ENCODE data around the gene GIGYF2. TPM values are rescaled to one million over a fixed set of nuclear protein-coding genes. Genes with fewer than 3 reads are reported as not detected.

GIGYF2 gene
- polyA plus RNA-seq, 2 donors = 10.9 to 11.0 TPM

DNA sequence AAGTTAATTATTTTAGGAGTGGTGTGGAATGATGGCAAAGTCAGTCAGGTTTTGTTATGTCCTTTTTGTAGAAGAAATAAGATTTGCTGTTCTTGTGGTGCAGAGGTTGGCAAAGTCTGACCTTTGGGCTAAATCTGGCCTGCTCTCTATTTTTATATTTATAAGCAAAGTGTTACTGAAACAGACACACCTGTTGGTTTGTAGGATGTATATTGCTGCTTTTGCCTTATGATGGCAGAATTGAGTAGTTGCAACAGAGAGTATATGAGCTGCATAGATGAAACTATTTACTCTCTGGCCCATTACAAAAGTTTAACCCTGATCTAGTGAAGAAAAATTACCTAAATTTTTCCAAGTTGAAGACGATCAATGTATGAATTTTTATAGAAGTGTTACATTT, 113.3 kb downstream of the GIGYF2 start:
- no peak overlapping the region for H3K27ac ChIP-seq (ENCODE audit: low read depth in 2 of 2, low read length in 1 of 2)
- H3K27me3 ChIP-seq (ENCODE audit: control insufficient read depth in 1 of 2, insufficient read depth in 2 of 2, low read length in 2 of 2) = no peaks in the 10 kb centered on the region
- H3K4me1 ChIP-seq (ENCODE audit: control insufficient read depth in 2 of 2, insufficient read depth in 2 of 2, low read length in 1 of 2) = no peaks in the 10 kb centered on the region
- H3K4me3 ChIP-seq (ENCODE audit: low read depth in 1 of 2, low read length in 2 of 2) = no peak overlapping the region
- H3K9me3 ChIP-seq (ENCODE audit: control insufficient read depth in 2 of 2, insufficient read depth in 1 of 2, low read depth in 1 of 2, low read length in 1 of 2) = no peaks in the 10 kb centered on the region
- 91 to 92% methylated on average over 1 of the region's 1 CpG for WGBS, 2 donors
- H3K36me3 ChIP-seq (ENCODE audit: control insufficient read depth in 2 of 2, insufficient read depth in 2 of 2, low read length in 1 of 2) = peaks cover 8 to 11% of the 10 kb centered on the region in 2 donors

DNA sequence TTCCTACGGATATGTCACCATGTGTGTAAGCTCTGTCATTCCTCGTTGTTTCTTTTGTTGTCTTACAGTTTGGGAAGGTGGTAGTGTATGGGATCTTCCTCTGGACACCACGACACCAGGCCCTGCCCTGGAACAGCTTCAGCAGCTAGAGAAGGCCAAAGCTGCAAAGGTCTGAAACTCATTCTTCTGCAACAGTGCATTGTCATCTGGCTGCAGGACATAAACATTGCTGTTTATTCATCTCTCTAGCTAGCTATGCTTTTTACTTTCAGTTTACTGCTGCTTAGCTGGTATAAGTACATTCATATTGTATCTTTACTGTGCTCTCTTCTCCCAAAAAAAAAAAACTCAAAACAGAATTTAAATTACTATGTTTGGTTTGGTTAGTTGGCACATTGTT, 118.4 kb downstream of the GIGYF2 start:
- peaks cover 0 to 8% of the 10 kb centered on the region in 2 donors for H3K36me3 ChIP-seq (ENCODE audit: control insufficient read depth in 2 of 2, insufficient read depth in 2 of 2, low read length in 1 of 2)
- no peaks in the 10 kb centered on the region for H3K4me1 ChIP-seq (ENCODE audit: control insufficient read depth in 2 of 2, insufficient read depth in 2 of 2, low read length in 1 of 2)
- 82 to 86% methylated on average over 3 of the region's 3 CpGs for WGBS, 2 donors
- H3K4me3 ChIP-seq (ENCODE audit: low read depth in 1 of 2, low read length in 2 of 2) = no peak overlapping the region
- H3K27me3 ChIP-seq (ENCODE audit: control insufficient read depth in 1 of 2, insufficient read depth in 2 of 2, low read length in 2 of 2) = no peaks in the 10 kb centered on the region
- H3K27ac ChIP-seq (ENCODE audit: low read depth in 2 of 2, low read length in 1 of 2) = no peak overlapping the region
- H3K9me3 ChIP-seq (ENCODE audit: control insufficient read depth in 2 of 2, insufficient read depth in 1 of 2, low read depth in 1 of 2, low read length in 1 of 2) = no peaks in the 10 kb centered on the region

DNA sequence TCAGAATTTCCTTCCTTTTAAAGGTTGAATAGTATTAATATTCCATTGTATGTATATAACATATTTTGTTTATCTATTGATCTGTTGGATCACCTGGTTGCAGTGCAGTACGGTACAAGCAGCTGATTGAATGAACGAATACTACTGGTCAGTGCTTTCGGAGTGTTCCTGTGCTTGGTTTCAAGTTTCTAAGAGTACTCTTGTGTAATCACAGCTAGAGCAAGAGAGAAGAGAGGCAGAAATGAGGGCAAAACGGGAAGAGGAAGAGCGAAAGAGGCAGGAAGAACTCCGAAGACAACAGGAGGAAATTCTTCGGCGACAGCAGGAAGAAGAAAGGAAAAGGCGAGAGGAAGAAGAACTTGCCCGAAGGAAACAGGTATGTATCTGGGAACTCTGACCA, 119.5 kb downstream of the GIGYF2 start:
- H3K27me3 ChIP-seq (ENCODE audit: control insufficient read depth in 1 of 2, insufficient read depth in 2 of 2, low read length in 2 of 2) = no peaks in the 10 kb centered on the region
- 82 to 88% methylated on average over 10 of the region's 10 CpGs for WGBS, 2 donors
- H3K4me3 ChIP-seq (ENCODE audit: low read depth in 1 of 2, low read length in 2 of 2) = no peak overlapping the region
- H3K4me1 ChIP-seq (ENCODE audit: control insufficient read depth in 2 of 2, insufficient read depth in 2 of 2, low read length in 1 of 2) = no peaks in the 10 kb centered on the region
- no peak overlapping the region for H3K27ac ChIP-seq (ENCODE audit: low read depth in 2 of 2, low read length in 1 of 2)
- H3K36me3 ChIP-seq (ENCODE audit: control insufficient read depth in 2 of 2, insufficient read depth in 2 of 2, low read length in 1 of 2) = peaks cover 0 to 8% of the 10 kb centered on the region in 2 donors
- H3K9me3 ChIP-seq (ENCODE audit: control insufficient read depth in 2 of 2, insufficient read depth in 1 of 2, low read depth in 1 of 2, low read length in 1 of 2) = no peaks in the 10 kb centered on the region

DNA sequence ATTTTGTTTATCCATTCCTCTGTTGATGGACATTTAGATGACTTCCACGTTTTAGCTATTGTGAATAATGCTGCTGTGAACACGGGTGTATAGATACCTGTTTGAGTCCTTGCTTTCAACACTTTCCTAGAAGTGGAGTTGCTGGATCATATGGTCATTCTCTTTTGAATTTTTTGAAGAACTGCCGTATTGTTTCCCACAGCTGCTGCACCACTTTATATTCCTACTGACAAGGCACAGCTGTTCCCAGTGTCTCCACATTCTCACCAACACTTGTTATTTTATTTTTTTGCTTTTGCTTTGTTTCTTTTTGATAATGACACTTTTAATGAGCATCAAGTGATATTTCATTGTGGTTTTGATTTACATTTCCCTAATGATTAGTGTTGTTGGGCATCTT, 120.6 kb downstream of the GIGYF2 start:
- Histone ChIP-seq H3K27ac (ENCODE audit: low read depth in 2 of 2, low read length in 1 of 2) (no peak overlapping the region), H3K27me3 (ENCODE audit: control insufficient read depth in 1 of 2, insufficient read depth in 2 of 2, low read length in 2 of 2) (no peaks in the 10 kb centered on the region), H3K36me3 (ENCODE audit: control insufficient read depth in 2 of 2, insufficient read depth in 2 of 2, low read length in 1 of 2) (peaks cover 0 to 8% of the 10 kb centered on the region in 2 donors), H3K9me3 (ENCODE audit: control insufficient read depth in 2 of 2, insufficient read depth in 1 of 2, low read depth in 1 of 2, low read length in 1 of 2) (no peaks in the 10 kb centered on the region), H3K4me3 (ENCODE audit: low read depth in 1 of 2, low read length in 2 of 2) (no peak overlapping the region), H3K4me1 (ENCODE audit: control insufficient read depth in 2 of 2, insufficient read depth in 2 of 2, low read length in 1 of 2) (no peaks in the 10 kb centered on the region)
- WGBS, 2 donors = 76 to 81% methylated on average over 3 of the region's 3 CpGs

DNA sequence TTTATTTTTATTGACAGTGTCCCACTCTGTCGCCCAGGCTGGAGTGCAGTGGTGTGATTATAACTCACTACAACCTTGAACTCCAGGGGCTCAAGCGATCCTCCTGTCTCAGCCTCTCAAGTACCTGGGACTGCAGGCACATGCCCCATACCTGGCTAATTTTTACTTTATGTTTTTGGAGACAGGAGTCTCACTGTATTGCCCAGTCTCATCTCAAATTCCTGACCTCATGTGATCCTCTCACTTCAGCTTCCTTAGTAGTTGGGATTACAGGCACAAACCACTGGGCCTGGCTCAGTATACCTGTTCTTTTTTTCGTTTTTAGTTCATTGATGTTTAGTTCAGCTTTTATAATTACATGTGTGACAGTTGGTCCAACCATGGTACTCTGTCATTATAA, 132.9 kb downstream of the GIGYF2 start:
- Histone ChIP-seq H3K9me3 (ENCODE audit: control insufficient read depth in 2 of 2, insufficient read depth in 1 of 2, low read depth in 1 of 2, low read length in 1 of 2) (no peaks in the 10 kb centered on the region), H3K4me3 (ENCODE audit: low read depth in 1 of 2, low read length in 2 of 2) (no peak overlapping the region), H3K27ac (ENCODE audit: low read depth in 2 of 2, low read length in 1 of 2) (no peak overlapping the region), H3K36me3 (ENCODE audit: control insufficient read depth in 2 of 2, insufficient read depth in 2 of 2, low read length in 1 of 2) (peaks cover 7 to 16% of the 10 kb centered on the region in 2 donors), H3K27me3 (ENCODE audit: control insufficient read depth in 1 of 2, insufficient read depth in 2 of 2, low read length in 2 of 2) (no peaks in the 10 kb centered on the region), H3K4me1 (ENCODE audit: control insufficient read depth in 2 of 2, insufficient read depth in 2 of 2, low read length in 1 of 2) (no peaks in the 10 kb centered on the region)
- 94 to 96% methylated on average over 3 of the region's 3 CpGs for WGBS, 2 donors

DNA sequence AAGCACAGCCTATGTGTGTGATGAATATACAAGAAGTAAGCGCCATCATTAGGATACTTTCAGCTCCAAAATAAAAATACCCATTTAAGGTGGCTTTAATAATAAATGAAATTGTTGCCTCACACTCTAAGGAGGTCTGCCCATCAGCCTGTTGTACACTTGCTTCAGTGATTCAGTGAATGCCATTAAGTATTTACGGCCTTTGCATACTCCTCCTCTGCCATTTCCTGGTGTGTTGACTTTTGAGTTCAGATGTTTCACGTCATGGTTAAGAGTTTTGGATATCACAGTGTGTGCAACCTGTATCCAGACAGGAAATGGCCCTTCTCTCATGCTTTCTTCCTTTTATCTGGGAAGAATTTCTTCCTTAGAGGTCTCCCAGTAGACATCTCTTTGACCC, 134.4 kb downstream of the GIGYF2 start:
- H3K27ac ChIP-seq (ENCODE audit: low read depth in 2 of 2, low read length in 1 of 2) = no peak overlapping the region
- H3K36me3 ChIP-seq (ENCODE audit: control insufficient read depth in 2 of 2, insufficient read depth in 2 of 2, low read length in 1 of 2) = peaks cover 7 to 16% of the 10 kb centered on the region in 2 donors
- H3K27me3 ChIP-seq (ENCODE audit: control insufficient read depth in 1 of 2, insufficient read depth in 2 of 2, low read length in 2 of 2) = no peaks in the 10 kb centered on the region
- H3K4me1 ChIP-seq (ENCODE audit: control insufficient read depth in 2 of 2, insufficient read depth in 2 of 2, low read length in 1 of 2) = no peaks in the 10 kb centered on the region
- whole genome bisulfite sequencing, 2 donors = 90 to 93% methylated on average over 3 of the region's 3 CpGs
- H3K9me3 ChIP-seq (ENCODE audit: control insufficient read depth in 2 of 2, insufficient read depth in 1 of 2, low read depth in 1 of 2, low read length in 1 of 2) = no peaks in the 10 kb centered on the region
- H3K4me3 ChIP-seq (ENCODE audit: low read depth in 1 of 2, low read length in 2 of 2) = no peak overlapping the region

DNA sequence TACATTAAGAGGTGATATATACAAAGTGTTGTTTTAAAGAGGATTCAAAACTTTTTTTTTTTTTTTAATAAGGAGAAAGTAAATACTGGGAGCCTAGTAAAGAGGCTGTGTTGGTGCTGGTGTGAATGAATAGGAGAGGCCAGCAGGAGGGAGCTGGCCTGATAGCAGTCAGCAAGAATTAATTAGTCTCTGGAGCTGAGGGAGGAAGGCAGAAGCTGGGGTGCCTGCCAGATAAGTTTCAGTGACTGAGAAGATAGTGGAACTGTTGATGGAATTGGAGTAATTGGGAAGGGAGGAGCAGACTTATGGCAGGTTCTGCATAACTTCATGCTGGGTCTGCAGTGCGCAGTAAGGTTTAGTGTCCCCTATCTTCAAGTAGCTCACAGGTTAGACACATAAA, 136.7 kb downstream of the GIGYF2 start:
- no peaks in the 10 kb centered on the region for H3K27me3 ChIP-seq (ENCODE audit: control insufficient read depth in 1 of 2, insufficient read depth in 2 of 2, low read length in 2 of 2)
- H3K27ac ChIP-seq (ENCODE audit: low read depth in 2 of 2, low read length in 1 of 2) = no peak overlapping the region
- no peaks in the 10 kb centered on the region for H3K9me3 ChIP-seq (ENCODE audit: control insufficient read depth in 2 of 2, insufficient read depth in 1 of 2, low read depth in 1 of 2, low read length in 1 of 2)
- no peak overlapping the region for H3K4me3 ChIP-seq (ENCODE audit: low read depth in 1 of 2, low read length in 2 of 2)
- peaks cover 13 to 17% of the 10 kb centered on the region in 2 donors for H3K36me3 ChIP-seq (ENCODE audit: control insufficient read depth in 2 of 2, insufficient read depth in 2 of 2, low read length in 1 of 2)
- no peaks in the 10 kb centered on the region for H3K4me1 ChIP-seq (ENCODE audit: control insufficient read depth in 2 of 2, insufficient read depth in 2 of 2, low read length in 1 of 2)
- 95 to 98% methylated on average over 1 of the region's 1 CpG for WGBS, 2 donors

DNA sequence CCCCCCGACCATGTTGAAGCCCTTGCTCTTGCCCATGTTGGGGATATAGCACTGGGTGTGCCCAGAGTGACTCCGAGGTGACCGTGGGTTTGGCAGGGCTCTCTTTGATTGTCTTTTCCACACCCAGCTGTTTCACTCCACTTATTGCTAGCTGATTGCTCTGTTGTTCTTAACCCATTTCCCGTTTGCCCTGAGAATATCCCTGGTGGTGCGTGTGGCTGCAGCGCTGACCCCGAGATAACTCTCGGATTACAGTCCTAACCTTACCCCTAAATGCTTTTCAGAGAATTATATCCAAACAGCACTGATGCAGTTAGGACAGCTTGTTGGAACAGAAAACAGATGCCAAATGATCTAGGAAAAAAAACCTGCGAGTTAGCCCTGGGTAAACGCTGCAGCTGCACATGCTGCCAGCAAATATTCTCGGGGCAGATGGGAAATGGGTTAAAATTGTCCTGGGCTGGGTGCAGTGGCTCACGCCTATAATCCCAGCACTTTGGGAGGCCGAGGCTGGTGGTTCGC, 138.6 kb downstream of the GIGYF2 start:
- no peaks in the 10 kb centered on the region for H3K9me3 ChIP-seq (ENCODE audit: control insufficient read depth in 2 of 2, insufficient read depth in 1 of 2, low read depth in 1 of 2, low read length in 1 of 2)
- no peaks in the 10 kb centered on the region for H3K4me1 ChIP-seq (ENCODE audit: control insufficient read depth in 2 of 2, insufficient read depth in 2 of 2, low read length in 1 of 2)
- peaks cover 16 to 19% of the 10 kb centered on the region in 2 donors for H3K36me3 ChIP-seq (ENCODE audit: control insufficient read depth in 2 of 2, insufficient read depth in 2 of 2, low read length in 1 of 2)
- peak overlapping the region in 1 of 2 donors; percentile 30 for H3K27ac ChIP-seq (ENCODE audit: low read depth in 2 of 2, low read length in 1 of 2)
- 64 to 77% methylated on average over 14 of the region's 14 CpGs for WGBS, 2 donors
- no peak overlapping the region for H3K4me3 ChIP-seq (ENCODE audit: low read depth in 1 of 2, low read length in 2 of 2)
- H3K27me3 ChIP-seq (ENCODE audit: control insufficient read depth in 1 of 2, insufficient read depth in 2 of 2, low read length in 2 of 2) = no peaks in the 10 kb centered on the region

DNA sequence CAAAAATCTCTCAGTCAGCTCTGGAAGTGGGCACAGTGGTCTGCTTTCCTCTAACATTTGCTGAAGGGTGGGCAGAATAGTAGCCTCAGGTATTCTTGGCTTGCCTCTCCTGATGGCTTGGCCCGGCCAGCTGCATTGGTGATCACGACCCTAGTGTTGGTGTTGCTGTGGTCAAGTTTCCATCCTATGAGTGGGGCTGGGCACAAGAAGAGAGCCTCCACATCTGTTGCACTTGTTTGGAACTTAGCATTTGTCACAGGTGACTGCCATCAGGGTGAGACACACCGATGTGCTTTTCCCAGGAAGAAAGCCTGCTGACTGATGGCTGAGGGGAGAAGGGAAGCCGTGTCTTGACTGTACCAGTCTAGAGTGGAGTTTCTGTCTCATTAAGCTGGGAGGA, 139.8 kb downstream of the GIGYF2 start:
- no peaks in the 10 kb centered on the region for H3K4me1 ChIP-seq (ENCODE audit: control insufficient read depth in 2 of 2, insufficient read depth in 2 of 2, low read length in 1 of 2)
- H3K27me3 ChIP-seq (ENCODE audit: control insufficient read depth in 1 of 2, insufficient read depth in 2 of 2, low read length in 2 of 2) = no peaks in the 10 kb centered on the region
- H3K27ac ChIP-seq (ENCODE audit: low read depth in 2 of 2, low read length in 1 of 2) = no peak overlapping the region
- peaks cover 14 to 15% of the 10 kb centered on the region in 2 donors for H3K36me3 ChIP-seq (ENCODE audit: control insufficient read depth in 2 of 2, insufficient read depth in 2 of 2, low read length in 1 of 2)
- H3K4me3 ChIP-seq (ENCODE audit: low read depth in 1 of 2, low read length in 2 of 2) = no peak overlapping the region
- H3K9me3 ChIP-seq (ENCODE audit: control insufficient read depth in 2 of 2, insufficient read depth in 1 of 2, low read depth in 1 of 2, low read length in 1 of 2) = no peaks in the 10 kb centered on the region
- 87 to 95% methylated on average over 4 of the region's 4 CpGs for WGBS, 2 donors

DNA sequence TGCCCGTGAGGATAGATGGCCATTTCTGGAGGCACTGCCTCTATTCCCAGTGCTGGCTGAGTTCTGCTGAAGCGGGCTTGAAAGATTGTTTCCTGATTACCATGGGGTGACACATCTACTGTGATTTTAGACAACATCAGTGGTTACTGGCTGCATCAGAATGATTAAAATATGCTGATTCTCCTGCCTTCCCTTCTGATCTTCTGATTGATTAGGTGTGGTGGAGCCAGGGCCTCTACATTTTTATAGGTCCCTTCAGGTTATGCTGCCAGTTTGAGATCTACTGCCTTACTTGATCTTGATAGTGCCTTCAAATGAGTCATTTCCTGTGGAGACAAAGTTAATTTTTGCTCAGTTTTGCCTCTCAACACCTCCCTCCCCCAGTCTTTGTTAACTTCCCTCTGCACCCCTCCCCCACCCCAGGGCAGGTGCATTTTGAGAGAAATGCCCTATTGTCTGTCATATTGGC, 141.3 kb downstream of the GIGYF2 start:
- H3K4me3 ChIP-seq (ENCODE audit: low read depth in 1 of 2, low read length in 2 of 2) = no peak overlapping the region
- peaks cover 11 to 17% of the 10 kb centered on the region in 2 donors for H3K36me3 ChIP-seq (ENCODE audit: control insufficient read depth in 2 of 2, insufficient read depth in 2 of 2, low read length in 1 of 2)
- no peaks in the 10 kb centered on the region for H3K4me1 ChIP-seq (ENCODE audit: control insufficient read depth in 2 of 2, insufficient read depth in 2 of 2, low read length in 1 of 2)
- 48 to 62% methylated on average over 2 of the region's 2 CpGs for WGBS, 2 donors
- no peaks in the 10 kb centered on the region for H3K27me3 ChIP-seq (ENCODE audit: control insufficient read depth in 1 of 2, insufficient read depth in 2 of 2, low read length in 2 of 2)
- no peak overlapping the region for H3K27ac ChIP-seq (ENCODE audit: low read depth in 2 of 2, low read length in 1 of 2)
- H3K9me3 ChIP-seq (ENCODE audit: control insufficient read depth in 2 of 2, insufficient read depth in 1 of 2, low read depth in 1 of 2, low read length in 1 of 2) = no peaks in the 10 kb centered on the region

Data from esophagus (tissue), 2 donors.